AG10803 (cell line): ENCODE results near the gene HIVEP2.

Experiments
- DNase-seq: peaks from one replicate; pipeline ENCODE4 v3.0.0; 2010; ENCODE audit warnings: low read depth
- H3K4me3 ChIP-seq: 2 replicates; pipeline ENCODE4 v1.5.1; 2011; ENCODE audit warnings: mild to moderate bottlenecking, low read length, control low read depth
- TF ChIP-seq, protein P1 (sequence below): conservative IDR thresholded peaks from 2 replicates; pipeline ENCODE4 v1.5.1; 2011; ENCODE audit warnings: mild to moderate bottlenecking, low read length, control low read depth, inconsistent platforms

The HIVEP2 gene

DNA sequence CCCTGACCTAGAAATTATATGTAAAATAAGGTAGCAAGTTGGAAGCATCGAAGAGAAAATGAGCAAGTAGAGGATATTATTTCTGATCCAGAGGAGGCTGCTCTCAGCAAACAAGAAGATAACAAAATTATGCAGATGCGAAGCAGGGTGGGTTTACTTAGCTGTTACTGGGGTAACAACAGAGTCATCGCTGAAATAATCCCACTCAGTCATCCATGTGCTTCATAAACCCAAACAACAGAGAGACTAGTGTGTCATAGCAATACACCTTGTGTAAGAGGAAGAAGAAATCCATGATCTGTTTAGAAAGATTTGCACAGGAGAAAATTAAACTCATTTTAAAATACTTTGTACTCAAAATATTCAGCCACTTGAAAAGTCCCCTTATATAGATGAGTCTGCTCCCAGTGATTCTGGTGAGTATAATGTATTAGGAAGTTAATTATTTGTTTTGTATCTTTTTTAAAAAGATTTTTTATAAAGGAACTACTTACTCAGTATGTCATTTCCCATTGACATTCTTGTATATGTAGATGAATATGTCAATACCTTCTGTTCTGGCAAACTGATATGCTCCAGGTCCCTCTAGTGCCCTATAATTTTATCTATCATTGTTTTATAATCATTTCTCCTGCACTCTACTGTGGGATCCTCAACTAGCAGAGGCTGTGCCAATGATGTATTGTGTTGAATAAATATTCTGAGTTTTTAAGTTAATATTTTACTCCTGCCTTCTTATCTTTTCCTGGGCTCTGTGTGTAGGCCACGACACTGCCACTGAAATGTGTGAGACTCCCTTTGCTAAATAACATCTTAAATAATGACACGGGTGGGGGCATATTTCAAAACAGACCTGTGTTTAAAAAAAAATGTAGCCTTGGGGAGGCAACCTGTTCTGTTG, 8.6 kb upstream of the HIVEP2 start:
- H3K4me3 ChIP-seq, result no peak overlapping the region
- DNase-seq, result no peak

DNA sequence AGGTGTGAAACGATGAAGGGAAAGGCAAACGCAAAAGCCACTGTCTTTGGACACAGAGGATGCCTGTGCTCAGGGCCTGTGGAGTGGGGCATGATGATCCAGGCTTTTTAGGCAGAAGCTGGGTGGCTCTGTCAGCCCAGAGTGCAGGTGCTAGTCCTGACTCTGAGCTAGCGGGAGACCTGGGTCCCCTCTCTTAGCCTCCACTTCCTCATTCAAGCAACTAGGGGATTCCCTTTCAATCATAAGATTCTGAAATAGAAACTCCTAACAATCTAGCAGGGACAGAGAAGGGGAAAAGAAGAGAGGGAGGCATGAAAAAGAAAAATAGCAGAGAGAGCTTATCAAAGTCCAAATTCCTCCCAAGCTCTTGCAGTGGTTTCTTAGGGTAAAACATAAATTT, 7.6 kb upstream of the HIVEP2 start:
- no peak for DNase-seq
- no peak overlapping the region for H3K4me3 ChIP-seq
- TF ChIP-seq, protein P1, sequence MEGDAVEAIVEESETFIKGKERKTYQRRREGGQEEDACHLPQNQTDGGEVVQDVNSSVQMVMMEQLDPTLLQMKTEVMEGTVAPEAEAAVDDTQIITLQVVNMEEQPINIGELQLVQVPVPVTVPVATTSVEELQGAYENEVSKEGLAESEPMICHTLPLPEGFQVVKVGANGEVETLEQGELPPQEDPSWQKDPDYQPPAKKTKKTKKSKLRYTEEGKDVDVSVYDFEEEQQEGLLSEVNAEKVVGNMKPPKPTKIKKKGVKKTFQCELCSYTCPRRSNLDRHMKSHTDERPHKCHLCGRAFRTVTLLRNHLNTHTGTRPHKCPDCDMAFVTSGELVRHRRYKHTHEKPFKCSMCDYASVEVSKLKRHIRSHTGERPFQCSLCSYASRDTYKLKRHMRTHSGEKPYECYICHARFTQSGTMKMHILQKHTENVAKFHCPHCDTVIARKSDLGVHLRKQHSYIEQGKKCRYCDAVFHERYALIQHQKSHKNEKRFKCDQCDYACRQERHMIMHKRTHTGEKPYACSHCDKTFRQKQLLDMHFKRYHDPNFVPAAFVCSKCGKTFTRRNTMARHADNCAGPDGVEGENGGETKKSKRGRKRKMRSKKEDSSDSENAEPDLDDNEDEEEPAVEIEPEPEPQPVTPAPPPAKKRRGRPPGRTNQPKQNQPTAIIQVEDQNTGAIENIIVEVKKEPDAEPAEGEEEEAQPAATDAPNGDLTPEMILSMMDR, result no peak

More for the DNA sequence above, 8.6 kb upstream of the HIVEP2 start:
- TF ChIP-seq, protein P1, result no peak

DNA sequence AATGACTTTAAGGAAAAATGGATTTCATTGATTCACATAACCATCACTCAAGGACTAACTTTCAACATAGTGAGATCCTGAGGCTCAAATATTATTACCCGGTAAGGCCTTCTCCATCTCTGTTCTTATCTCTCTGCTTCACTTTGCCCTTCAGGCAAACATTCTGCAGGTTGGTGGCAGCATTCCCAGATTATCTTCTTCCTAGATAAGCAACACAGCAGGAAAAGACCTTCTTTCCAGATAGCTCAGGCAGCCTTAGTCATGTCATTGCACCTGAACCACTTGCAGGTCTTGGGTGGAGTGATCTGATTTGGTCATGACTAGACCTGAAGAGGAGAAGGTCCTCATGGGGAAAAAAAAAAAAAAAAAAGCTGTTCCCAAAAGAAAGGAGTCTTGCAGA, 5.3 kb upstream of the HIVEP2 start:
- DNase-seq, result no peak
- TF ChIP-seq, protein P1, result no peak
- H3K4me3 ChIP-seq, result no peak overlapping the region

DNA sequence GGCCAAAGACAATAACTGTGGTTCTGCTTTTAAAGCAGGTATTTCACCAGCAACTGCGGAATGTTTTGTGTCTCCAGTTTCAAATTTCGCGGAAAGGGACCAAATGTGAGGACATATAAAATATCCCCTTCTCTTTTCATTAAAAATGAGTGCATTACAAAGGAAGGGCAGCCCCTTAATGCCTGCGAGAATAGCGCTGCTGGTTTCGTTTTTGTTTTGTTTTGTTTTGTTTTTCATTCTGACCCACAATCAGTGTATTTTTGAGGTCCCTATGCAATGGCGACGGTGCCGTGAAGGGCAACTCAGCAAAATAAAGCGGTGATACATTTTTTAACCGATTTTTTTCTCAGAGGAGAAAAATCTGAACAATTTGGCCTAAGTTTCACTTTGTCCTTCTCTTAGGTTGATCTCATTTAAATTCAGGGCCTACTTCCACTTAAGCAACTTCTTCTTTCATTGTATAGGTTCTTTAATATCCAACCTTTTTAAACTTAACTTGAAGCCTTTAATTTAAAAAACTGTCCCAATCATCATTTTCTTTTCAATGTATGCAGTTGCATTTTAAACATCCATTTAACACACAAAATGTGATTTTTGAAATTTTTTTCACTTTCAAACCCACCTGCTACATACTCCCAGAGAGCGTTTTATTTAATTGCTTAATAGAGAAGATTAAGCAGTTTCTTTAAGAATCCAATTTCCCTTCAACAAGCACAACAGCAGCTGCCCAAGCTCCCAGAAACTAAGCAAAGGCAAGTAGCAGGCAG, 2.9 kb upstream of the HIVEP2 start:
- DNase-seq, result no peak
- peak overlapping the region; percentile 71 for H3K4me3 ChIP-seq
- TF ChIP-seq, protein P1, result no peak

DNA sequence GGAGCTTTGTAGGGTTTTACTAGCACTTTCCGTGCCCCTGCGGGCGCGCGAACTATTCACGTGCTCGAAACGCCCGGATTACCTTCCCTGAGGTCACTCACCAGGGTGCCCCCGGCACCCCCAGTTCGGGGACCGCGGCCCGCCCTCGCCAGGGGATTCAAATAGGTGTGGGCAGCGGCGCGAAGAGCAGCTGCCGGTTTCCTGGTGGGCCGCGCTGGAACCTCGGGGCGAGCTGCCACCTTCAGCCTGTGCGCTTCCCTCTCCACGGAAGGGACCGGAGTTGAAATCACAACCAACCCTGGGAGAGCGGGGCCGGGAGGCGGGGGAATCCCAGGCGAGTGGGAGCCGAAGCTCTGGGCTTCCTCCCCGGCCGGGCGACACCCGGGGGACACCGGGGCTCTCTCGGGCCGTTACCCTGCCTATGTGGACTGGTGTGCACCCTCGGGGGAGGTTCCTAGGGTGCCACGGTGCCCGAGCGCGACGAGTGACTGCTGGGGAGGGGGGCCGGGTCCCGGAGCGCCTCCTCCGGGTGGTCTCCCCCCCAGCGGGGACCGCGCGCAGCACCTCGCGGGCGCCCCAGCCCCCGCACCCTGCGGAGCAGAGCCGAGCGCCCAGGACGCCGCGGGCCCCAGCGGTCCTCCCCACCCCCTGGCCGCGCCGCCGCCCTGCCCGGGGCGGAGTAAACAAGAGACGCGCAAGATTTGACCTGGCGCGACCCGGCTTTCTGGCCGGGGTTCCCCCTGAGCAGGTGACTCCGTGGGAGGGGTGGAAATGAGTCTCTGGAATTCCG, 2.1 kb upstream of the HIVEP2 start:
- TF ChIP-seq, protein P1, result no peak
- peak; percentile 68 for DNase-seq
- peak overlapping the region; percentile 71 for H3K4me3 ChIP-seq

DNA sequence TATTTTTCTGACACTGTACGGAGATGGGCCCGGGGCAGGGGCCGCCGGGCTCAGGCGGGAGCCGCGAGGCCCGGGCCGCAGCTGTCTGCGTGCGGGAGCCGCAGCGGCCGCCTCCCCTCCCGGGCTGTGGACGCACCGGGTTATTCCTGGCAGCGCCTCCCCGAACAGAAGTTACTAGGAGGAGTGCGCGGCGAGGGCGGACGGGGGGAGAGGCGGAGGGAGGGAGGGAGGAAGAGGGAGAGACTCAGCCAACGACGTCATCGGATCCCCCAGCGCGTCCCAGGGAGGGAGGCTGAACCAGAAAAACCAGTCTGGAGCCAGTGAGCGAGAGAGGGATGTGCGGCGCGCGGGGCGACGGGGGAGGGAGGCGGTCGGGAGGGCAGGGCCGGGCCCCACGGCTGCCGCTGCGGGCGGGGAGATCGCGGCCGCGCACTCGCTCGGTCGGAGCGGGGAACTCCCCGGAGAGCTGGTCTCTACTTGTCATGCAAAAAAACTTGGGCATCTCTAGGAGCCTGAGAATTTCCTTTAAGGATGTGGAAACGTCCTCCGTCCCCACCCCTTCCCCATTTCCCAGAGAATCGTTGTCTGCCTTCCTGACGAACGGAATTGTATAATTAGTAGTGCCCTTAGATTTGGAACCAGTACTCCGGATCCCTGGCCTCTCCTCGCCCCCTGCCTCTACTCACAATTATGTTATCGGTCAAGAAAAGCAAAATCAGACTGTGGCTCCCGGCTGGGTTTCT, 1.4 kb upstream of the HIVEP2 start:
- DNase-seq, result peak; percentile 99
- TF ChIP-seq, protein P1, result no peak
- H3K4me3 ChIP-seq, result peak overlapping the region; percentile 71
